Thyroid gland (tissue), 4 donors: ENCODE measurements around the gene MOGAT3. TPM values are rescaled to one million over a fixed set of nuclear protein-coding genes. Genes with fewer than 3 reads are reported as not detected.

Experiments used
- DNase-seq, 2 donors: peaks; one replicate each; pipeline ENCODE4 v3.0.0-alpha.2; 2019
- H3K27ac ChIP-seq, 3 donors: fragments of 200-600 bp; sonication (generic); 1 replicate in 2 of 3; 2 replicates in 1 of 3; pipeline ENCODE4 v1.5.1; 2016 to 2019; ENCODE audit warnings: mild to moderate bottlenecking in 1 of 3, moderate library complexity in 1 of 3
- H3K27me3 ChIP-seq: fragments of 200-600 bp; sonication (generic); one replicate; pipeline ENCODE4 v1.5.1; 2019
- H3K36me3 ChIP-seq, 2 donors: fragments of 200-600 bp; sonication (generic); one replicate each; pipeline ENCODE4 v1.5.1; 2016 to 2019
- H3K4me1 ChIP-seq, 2 donors: fragments of 200-600 bp; sonication (generic); one replicate each; pipeline ENCODE4 v1.5.1; 2017 to 2019
- H3K4me3 ChIP-seq, 3 donors: fragments of 200-600 bp; sonication (generic); replicated peaks in 1 of 3; 1 replicate in 2 of 3; 2 replicates in 1 of 3; pipeline ENCODE4 v1.5.1; 2016; ENCODE audit warnings: mild to moderate bottlenecking in 1 of 3
- H3K9me3 ChIP-seq: fragments of 200-600 bp; sonication (generic); one replicate; pipeline ENCODE4 v1.5.1; 2017
- CTCF ChIP-seq, 6 experiments: fragments of 200-600 bp in 3 of 6; fragments of 450-650 bp in 3 of 6; sonication (generic) in 3 of 6; IDR thresholded peaks; one replicate each; pipeline ENCODE4 v1.5.1; 2016 to 2019; ENCODE audit warnings: antibody characterized with exemption in 6 of 6, mild to moderate bottlenecking in 2 of 6, inconsistent platforms in 1 of 6, moderate library complexity in 1 of 6
- POLR2A ChIP-seq, 2 donors: fragments of 450-650 bp; IDR thresholded peaks; one replicate each; pipeline ENCODE4 v1.6.1; 2017; ENCODE audit warnings: antibody characterized with exemption in 2 of 2, mild to moderate bottlenecking in 2 of 2, moderate library complexity in 1 of 2
- WGBS, 2 donors: methylation state at CpG; one replicate each; pipeline ENCODE4 v1.1.5; 2017; 5-methylcytosine and 5-hydroxymethylcytosine counted together
- intact Hi-C: fragments of 100-400 bp; cut with DNase I; formaldehyde crosslinking; loops from one replicate; pipeline ENCODE4 v1.15.1; 2023
- total RNA-seq, 4 donors: library from RNA; depleted of rRNA; stranded (reverse); fragments of >200 nt; gene quantifications; one replicate each; pipeline ENCODE4 v1.2.3, GENCODE V29; 2016

MOGAT3 gene
- total RNA-seq, 4 donors from 2014 or later: not detected

GRCh38 chr7:101237206-101238067, 36.6 kb upstream of the MOGAT3 start, which contains the start of gene CLDN15:
TSS of gene CLDN15 (minus strand) at chr7:101237802. CDS start at chr7:101237581, 221 bp downstream.
- Histone ChIP-seq H3K27ac (peak within 1 kb of the TSS; percentile 63 to 81 (median 74)), H3K4me1 (peaks cover 4 to 22% of the 10 kb centered on the region in 2 donors), H3K4me3 (no peak within 1 kb of the TSS), H3K27me3 (no peaks in the 10 kb centered on the region), H3K36me3 (peaks cover 16% of the 10 kb centered on the region in 2 donors), H3K9me3 (no peaks in the 10 kb centered on the region)
- intact Hi-C loops: no loop called here
- TF ChIP-seq CTCF (IDR thresholded peaks at IDR 0.05) (no peak), POLR2A (IDR thresholded peaks at IDR 0.05) (no peak)
- DNase-seq: peak; percentile 23 to 28
- WGBS, 2 donors: 64 to 71% methylated on average over 12 to 18 of the region's 31 CpGs

- Histone ChIP-seq H3K36me3 (peaks cover 16% of the 10 kb centered on the region in 2 donors), H3K27me3 (no peaks in the 10 kb centered on the region), H3K4me3 (no peak overlapping the region), H3K9me3 (no peaks in the 10 kb centered on the region), H3K4me1 (peaks cover 7 to 32% of the 10 kb centered on the region in 2 donors), H3K27ac (no peak overlapping the region)
- TF ChIP-seq POLR2A (IDR thresholded peaks at IDR 0.05) (no peak), CTCF (IDR thresholded peaks at IDR 0.05) (no peak)
- no peak for DNase-seq
- 89 to 96% methylated on average over 13 to 19 of the region's 21 CpGs for WGBS, 2 donors
- intact Hi-C loops: no loop called here
These were observed 35.5 kb upstream of the MOGAT3 start for GRCh38 chr7:101236292-101236835.

GRCh38 chr7:101235522-101235921, 34.7 kb upstream of the MOGAT3 start:
- no peak overlapping the region for H3K27ac ChIP-seq
- WGBS, 2 donors: 82 to 84% methylated on average over 5 to 9 of the region's 9 CpGs
- H3K4me1 ChIP-seq: peaks cover 7 to 32% of the 10 kb centered on the region in 2 donors
- H3K9me3 ChIP-seq: no peaks in the 10 kb centered on the region
- peaks cover 9 to 16% of the 10 kb centered on the region in 2 donors for H3K36me3 ChIP-seq
- no peak overlapping the region for H3K4me3 ChIP-seq
- no peak for TF ChIP-seq POLR2A (IDR thresholded peaks at IDR 0.05)
- TF ChIP-seq CTCF (IDR thresholded peaks at IDR 0.05): no peak
- no peaks in the 10 kb centered on the region for H3K27me3 ChIP-seq
- DNase-seq: no peak
- intact Hi-C loops: no loop called here

- Histone ChIP-seq H3K27me3 (no peaks in the 10 kb centered on the region), H3K9me3 (no peaks in the 10 kb centered on the region), H3K4me1 (peaks cover 7 to 32% of the 10 kb centered on the region in 2 donors), H3K36me3 (peaks cover 5 to 15% of the 10 kb centered on the region in 2 donors), H3K4me3 (no peak overlapping the region), H3K27ac (no peak overlapping the region)
- 72 to 73% methylated on average over 10 to 11 of the region's 11 CpGs for WGBS, 2 donors
- no peak for DNase-seq
- intact Hi-C loops: no loop called here
- TF ChIP-seq POLR2A (IDR thresholded peaks at IDR 0.05) (no peak), CTCF (IDR thresholded peaks at IDR 0.05) (peak in 1 of 6 experiments; percentile 7)
These were observed 34.2 kb upstream of the MOGAT3 start for GRCh38 chr7:101235050-101235449.

- Histone ChIP-seq H3K4me1 (peaks cover 7 to 29% of the 10 kb centered on the region in 2 donors), H3K9me3 (no peaks in the 10 kb centered on the region), H3K27ac (no peak overlapping the region), H3K27me3 (no peaks in the 10 kb centered on the region), H3K4me3 (no peak overlapping the region), H3K36me3 (peaks cover 1 to 11% of the 10 kb centered on the region in 2 donors)
- no peak for TF ChIP-seq CTCF (IDR thresholded peaks at IDR 0.05)
- no peak for TF ChIP-seq POLR2A (IDR thresholded peaks at IDR 0.05)
- 83 to 91% methylated on average over 5 of the region's 5 CpGs for WGBS, 2 donors
- no peak for DNase-seq
- intact Hi-C loops: no loop called here
These were observed 33.8 kb upstream of the MOGAT3 start for GRCh38 chr7:101234636-101235035.
